Neural cell (in vitro differentiated cells): ENCODE results near the gene CNDP2. TPM values are rescaled to one million over a fixed set of nuclear protein-coding genes. Genes with fewer than 3 reads are reported as not detected.

Source experiments
- H2AFZ ChIP-seq: fragments of 200-600, 300-800 bp; sonication (generic), shearing (Covaris generic); 2 replicates; pipeline ENCODE4 v1.6.0; 2014; ENCODE audit warnings: low read depth, mild to moderate bottlenecking, antibody characterized with exemption, low read length, moderate library complexity
- H3F3A ChIP-seq: fragments of 200-600 bp; shearing (Covaris generic); 2 replicates; pipeline ENCODE4 v1.6.1; 2016; ENCODE audit warnings: mild to moderate bottlenecking, moderate library complexity, mixed read lengths, antibody characterized with exemption, low read length; ENCODE audit not compliant: insufficient read depth, poor library complexity, severe bottlenecking
- H3K27ac ChIP-seq: fragments of 200-600, 300-800 bp; sonication (generic), shearing (Covaris generic); 2 replicates; pipeline ENCODE4 v1.5.1; 2014; ENCODE audit warnings: mild to moderate bottlenecking, low read length, moderate library complexity
- H3K27me3 ChIP-seq: fragments of 300-800, 200-600 bp; sonication (generic), shearing (Covaris generic); 2 replicates; pipeline ENCODE4 v1.6.0; 2014; ENCODE audit warnings: mild to moderate bottlenecking, low read depth, low read length, moderate library complexity; ENCODE audit not compliant: insufficient read depth
- H3K36me3 ChIP-seq: fragments of 300-800, 200-600 bp; sonication (generic), shearing (Covaris generic); 2 replicates; pipeline ENCODE4 v1.5.1; 2014; ENCODE audit warnings: mild to moderate bottlenecking, antibody characterized with exemption, low read length, moderate library complexity; ENCODE audit not compliant: insufficient read depth
- H3K4me2 ChIP-seq: fragments of 300-800, 200-600 bp; sonication (generic), shearing (Covaris generic); 2 replicates; pipeline ENCODE4 v1.6.0; 2014; ENCODE audit warnings: mild to moderate bottlenecking, low read length
- H3K4me3 ChIP-seq: fragments of 300-800, 200-600 bp; sonication (generic), shearing (Covaris generic); 2 replicates; pipeline ENCODE4 v1.5.1; 2014; ENCODE audit warnings: mild to moderate bottlenecking, low read length, moderate library complexity
- H3K79me2 ChIP-seq: fragments of 200-600 bp; shearing (Covaris generic); replicated peaks from 2 replicates; pipeline ENCODE4 v1.6.0; 2014; ENCODE audit warnings: mild to moderate bottlenecking, low read length, moderate library complexity; ENCODE audit not compliant: insufficient read depth
- H3K9ac ChIP-seq: fragments of 300-800, 200-600 bp; sonication (generic), shearing (Covaris generic); 2 replicates; pipeline ENCODE4 v1.6.1; 2016; ENCODE audit warnings: mild to moderate bottlenecking, low read length, mixed read lengths
- H3K9me2 ChIP-seq: fragments of 200-600 bp; shearing (Covaris generic); 2 replicates; pipeline ENCODE4 v1.6.1; 2016; ENCODE audit warnings: mild to moderate bottlenecking, low read length, mixed read lengths; ENCODE audit not compliant: insufficient read depth
- H3K9me3 ChIP-seq: fragments of 200-600, 300-800 bp; sonication (generic), shearing (Covaris generic); 2 replicates; pipeline ENCODE4 v1.6.1; 2016; ENCODE audit warnings: mild to moderate bottlenecking, mixed run types, low read length, moderate library complexity, mixed read lengths
- H4K20me1 ChIP-seq: fragments of 200-600 bp; shearing (Covaris generic); 2 replicates; pipeline ENCODE4 v1.6.1; 2016; ENCODE audit warnings: mild to moderate bottlenecking, mixed run types; ENCODE audit not compliant: insufficient read depth
- CTCF ChIP-seq: fragments of 450-650 bp; IDR thresholded peaks from 2 replicates; pipeline ENCODE4 v1.5.1; 2014; ENCODE audit warnings: antibody characterized with exemption, mild to moderate bottlenecking, moderate library complexity; ENCODE audit not compliant: poor library complexity, severe bottlenecking
- EP300 ChIP-seq: fragments of 450-650 bp; conservative IDR thresholded peaks from 2 replicates; pipeline ENCODE4 v1.6.1; 2014; ENCODE audit warnings: antibody characterized with exemption, mild to moderate bottlenecking, moderate library complexity; ENCODE audit not compliant: poor library complexity, severe bottlenecking
- EZH2 ChIP-seq: fragments of 200-600, 300-800 bp; shearing (Covaris generic), sonication (generic); IDR thresholded peaks from 2 replicates; pipeline ENCODE4 v1.6.1; 2014; ENCODE audit warnings: antibody characterized with exemption, low read length, borderline replicate concordance, mild to moderate bottlenecking; ENCODE audit not compliant: insufficient read depth, poor library complexity, severe bottlenecking
- MXI1 ChIP-seq: fragments of 450-650 bp; conservative IDR thresholded peaks from 2 replicates; pipeline ENCODE4 v1.6.1; 2014; ENCODE audit warnings: antibody characterized with exemption, mild to moderate bottlenecking; ENCODE audit not compliant: poor library complexity, severe bottlenecking
- POLR2AphosphoS5 ChIP-seq: IDR thresholded peaks from 2 replicates; pipeline ENCODE4 v1.6.1; 2012
- RAD21 ChIP-seq: fragments of 450-650 bp; conservative IDR thresholded peaks from 2 replicates; pipeline ENCODE4 v1.6.1; 2014; ENCODE audit warnings: antibody characterized with exemption, mild to moderate bottlenecking, moderate library complexity
- REST ChIP-seq: IDR thresholded peaks from 2 replicates; pipeline ENCODE4 v1.6.1; 2012; ENCODE audit warnings: borderline replicate concordance
- SMC3 ChIP-seq: fragments of 450-650 bp; conservative IDR thresholded peaks from 2 replicates; pipeline ENCODE4 v1.6.1; 2014; ENCODE audit warnings: antibody characterized with exemption, mild to moderate bottlenecking, moderate library complexity; ENCODE audit not compliant: poor library complexity
- TAF1 ChIP-seq: IDR thresholded peaks from 2 replicates; pipeline ENCODE4 v1.6.1; 2012; ENCODE audit warnings: low read depth
- polyA plus RNA-seq: library from polyadenylated mRNA; depleted of rRNA; stranded (reverse); fragments of >200 nt; gene quantifications from 2 replicates; pipeline ENCODE4 v1.2.3, GENCODE V29; 2014

The CNDP2 gene
- polyA plus RNA-seq, 1 donor from 2014 or later: 35.7 TPM

GRCh38 chr18:74501386-74501785 is 5.2 kb downstream of the CNDP2 start:
- Histone ChIP-seq H3K9me2 (no peaks in the 10 kb centered on the region), H4K20me1 (no peaks in the 10 kb centered on the region), H2AFZ (no peak overlapping the region), H3K27ac (no peak overlapping the region), H3K9ac (no peak overlapping the region), H3K9me3 (no peaks in the 10 kb centered on the region), H3K27me3 (no peaks in the 10 kb centered on the region), H3K4me2 (no peak overlapping the region), H3K79me2 (peaks cover 21% of the 10 kb centered on the region), H3K36me3 (no peaks in the 10 kb centered on the region), H3K4me3 (no peak overlapping the region), H3F3A (no peaks in the 10 kb centered on the region)
- TF ChIP-seq MXI1: no peak
- no peak for TF ChIP-seq EZH2
- no peak for TF ChIP-seq TAF1
- TF ChIP-seq REST: no peak
- no peak for TF ChIP-seq RAD21
- no peak for TF ChIP-seq SMC3
- TF ChIP-seq POLR2AphosphoS5: no peak
- no peak for TF ChIP-seq CTCF
- TF ChIP-seq EP300: no peak

- Histone ChIP-seq H3K4me2 (no peak overlapping the region), H3F3A (no peaks in the 10 kb centered on the region), H3K36me3 (no peaks in the 10 kb centered on the region), H3K9me3 (no peaks in the 10 kb centered on the region), H3K79me2 (peaks cover 6% of the 10 kb centered on the region), H4K20me1 (no peaks in the 10 kb centered on the region), H3K27ac (no peak overlapping the region), H3K27me3 (no peaks in the 10 kb centered on the region), H2AFZ (no peak overlapping the region), H3K9ac (no peak overlapping the region), H3K9me2 (no peaks in the 10 kb centered on the region), H3K4me3 (no peak overlapping the region)
- no peak for TF ChIP-seq REST
Measured at GRCh38 chr18:74503137-74503536, 7.0 kb downstream of the CNDP2 start.
